Kasumi-1 (cell line): ENCODE results near the gene EFEMP1.
"Not testable (repeated sequence)": the region's sequence is repeated elsewhere in the genome, so short reads cannot be mapped to it uniquely, and the experiment has no call there.

Source experiments
- DNase-seq, 2 experiments: peaks; one replicate each; lab custom pipeline; 2025; lab: John Stamatoyannopoulos, UW

The EFEMP1 gene

DNA sequence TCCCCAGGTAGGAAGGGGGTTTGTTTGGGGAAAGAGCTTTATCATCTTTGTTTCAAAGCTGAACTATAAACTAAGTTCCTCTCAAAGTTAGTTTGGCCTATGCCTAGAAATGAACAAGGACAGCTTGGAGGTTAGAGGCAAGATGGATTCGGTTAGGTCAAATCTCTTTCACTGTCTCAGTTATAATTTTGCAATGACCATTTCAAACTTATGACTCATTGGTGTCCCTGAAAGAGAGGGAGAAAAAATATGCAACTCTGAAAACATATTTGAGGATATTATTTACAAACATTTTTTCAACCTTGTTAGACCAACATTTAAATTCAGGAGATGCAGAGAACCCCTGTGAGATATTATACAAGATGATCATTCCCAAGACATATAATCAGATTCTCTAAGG lies 95.7 kb downstream of the EFEMP1 start:
- no peak for DNase-seq

- DNase-seq, result not testable (repeated sequence)
Observed at GRCh38 chr2:55827428-55827827, 96.2 kb downstream of the EFEMP1 start.

GRCh38 chr2:55826246-55826645 lies 97.3 kb downstream of the EFEMP1 start:
- DNase-seq, result no peak

GRCh38 chr2:55824551-55825096 lies 99.0 kb downstream of the EFEMP1 start:
- DNase-seq, result no peak
